ENCODE measurements around the gene KYAT1.

Gene KYAT1

GRCh38 chr9:128908372-128908771 lies 26.6 kb upstream of the KYAT1 start:
- no peak for DNase-seq (ENCODE audit: low read depth, low spot score)

GRCh38 chr9:128906741-128907140 lies 25.0 kb upstream of the KYAT1 start:
- no peak for DNase-seq (ENCODE audit: low read depth, low spot score)

DNA sequence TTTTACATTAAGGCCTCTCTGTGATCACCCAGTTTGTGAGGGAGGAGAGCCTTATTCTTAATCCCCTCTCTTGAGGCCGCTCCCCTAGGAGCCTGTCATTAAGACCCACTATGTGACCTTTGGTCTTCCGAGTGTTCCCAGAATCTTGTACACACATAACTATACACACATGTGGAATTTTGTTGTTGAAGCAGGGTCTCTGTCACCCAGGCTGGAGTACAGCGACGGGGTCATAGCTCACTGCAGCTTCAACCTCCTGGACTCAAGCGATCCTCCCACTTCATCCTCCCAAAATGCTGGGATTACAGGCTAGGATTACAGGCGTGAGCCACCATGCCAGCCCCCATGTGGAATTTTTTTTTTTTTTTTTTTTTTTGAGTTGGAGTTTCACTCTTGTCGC lies 24.2 kb upstream of the KYAT1 start:
- DNase-seq (ENCODE audit: low read depth, low spot score): no peak

DNA sequence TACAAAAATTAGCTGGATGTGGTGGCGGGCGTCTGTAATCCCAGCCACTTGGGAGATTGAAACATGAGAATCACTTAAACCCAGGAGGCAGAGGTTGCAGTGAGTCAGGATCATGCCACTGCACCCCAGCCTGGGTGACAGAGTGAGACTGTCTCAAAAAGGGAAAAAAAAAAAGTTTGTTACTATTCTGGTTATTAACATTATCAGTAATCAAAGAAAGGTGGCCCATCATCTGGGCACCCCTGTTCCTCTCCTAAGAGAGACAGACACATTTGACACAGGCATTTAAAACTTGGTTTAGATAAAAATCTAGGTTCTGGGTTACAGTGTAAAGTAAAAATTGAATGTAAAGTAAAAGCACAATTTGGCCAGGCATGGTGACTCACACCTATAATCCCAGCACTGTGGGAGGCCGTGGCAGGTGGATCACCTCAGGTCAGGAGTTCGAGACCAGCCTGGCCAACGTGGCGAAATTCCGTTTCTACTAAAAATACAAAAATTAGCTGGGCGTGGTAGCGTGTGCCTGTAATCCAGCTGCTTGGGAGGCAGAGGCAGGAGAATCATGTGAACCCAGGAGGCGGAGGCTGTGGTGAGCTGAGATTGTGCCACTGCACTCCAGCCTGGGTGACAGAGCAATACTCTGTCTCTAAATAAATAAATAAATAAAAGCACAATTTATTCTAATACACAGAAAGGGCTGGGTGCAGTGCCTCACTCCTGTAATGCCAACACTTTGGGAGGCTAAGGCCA lies 22.3 kb upstream of the KYAT1 start:
- DNase-seq (ENCODE audit: low read depth, low spot score): no peak

DNA sequence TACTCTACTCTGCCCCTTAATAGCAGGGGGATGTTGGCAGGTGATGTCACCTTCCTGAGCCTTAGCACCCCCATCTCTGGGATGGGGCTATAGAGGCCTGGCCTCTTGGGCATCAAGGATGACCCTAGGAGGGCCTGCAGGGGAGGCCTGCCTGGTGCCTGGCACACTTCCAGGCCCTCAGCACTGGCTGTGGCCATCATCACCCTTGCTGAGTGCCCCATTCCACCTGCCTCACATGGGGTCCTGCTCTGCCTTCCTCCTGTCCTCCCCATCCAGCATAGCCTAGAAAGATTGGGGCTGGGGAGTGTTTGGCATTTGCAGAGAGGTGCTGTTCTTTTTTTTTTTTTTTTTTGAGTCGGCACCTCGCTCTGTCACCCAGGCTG lies 21.3 kb upstream of the KYAT1 start:
- no peak for DNase-seq (ENCODE audit: low read depth, low spot score)

DNA sequence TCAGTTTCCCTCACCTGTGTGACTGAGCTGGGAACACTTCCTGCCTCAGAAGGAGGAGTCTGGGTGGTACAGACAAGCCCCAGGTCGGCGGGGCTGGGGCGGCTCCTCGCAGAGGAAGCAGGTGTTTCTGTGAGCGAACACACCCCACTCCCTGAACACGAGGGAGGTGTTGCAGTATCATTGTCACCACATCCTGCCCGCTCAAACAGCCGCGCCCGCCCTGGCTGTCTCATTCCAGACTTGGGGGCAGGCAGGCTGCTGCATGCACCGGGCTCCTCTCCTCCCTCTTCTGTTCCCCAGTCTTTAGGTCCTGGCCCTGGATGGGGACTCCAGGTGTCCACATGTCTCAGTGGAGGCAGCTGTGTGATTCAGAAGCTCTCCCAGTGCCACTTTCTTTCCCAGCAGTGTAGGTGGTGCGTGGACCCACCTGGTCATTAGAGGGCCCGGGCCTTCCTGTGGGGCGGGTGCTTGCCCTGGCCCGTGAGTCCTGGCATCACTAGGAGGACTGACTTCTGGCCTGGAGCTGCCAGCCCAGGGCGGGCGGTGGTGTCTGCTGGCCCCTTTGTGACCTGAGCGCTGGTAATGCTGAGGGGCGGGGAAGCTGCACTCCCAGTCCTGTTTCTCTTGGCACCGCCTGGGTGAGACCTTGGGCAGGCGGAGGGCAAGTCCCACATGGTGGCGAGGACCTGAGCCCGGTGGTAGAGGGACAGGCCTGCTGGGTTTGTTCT lies 20.8 kb upstream of the KYAT1 start:
- DNase-seq (ENCODE audit: low read depth, low spot score): no peak

DNA sequence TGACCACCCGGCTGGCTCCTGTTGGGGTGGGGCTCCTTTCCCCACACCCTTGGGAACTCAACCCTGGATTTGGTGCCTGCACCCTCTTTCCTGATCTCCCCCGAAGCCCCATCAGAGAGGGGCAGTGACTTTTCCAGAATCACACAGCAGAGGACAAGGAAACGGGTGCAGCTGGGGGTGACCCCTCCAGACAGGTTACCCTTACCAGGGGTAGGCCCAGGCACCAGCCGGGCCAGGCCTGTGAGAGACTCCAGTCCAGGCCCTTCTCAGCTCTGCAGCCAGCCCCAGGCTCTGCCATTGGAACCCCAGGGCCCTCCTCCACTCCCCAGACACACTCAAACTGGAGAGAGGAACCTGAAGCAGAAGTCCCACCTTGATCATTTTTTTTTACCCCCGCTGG lies 20.1 kb upstream of the KYAT1 start:
- no peak for DNase-seq (ENCODE audit: low read depth, low spot score)

DNA sequence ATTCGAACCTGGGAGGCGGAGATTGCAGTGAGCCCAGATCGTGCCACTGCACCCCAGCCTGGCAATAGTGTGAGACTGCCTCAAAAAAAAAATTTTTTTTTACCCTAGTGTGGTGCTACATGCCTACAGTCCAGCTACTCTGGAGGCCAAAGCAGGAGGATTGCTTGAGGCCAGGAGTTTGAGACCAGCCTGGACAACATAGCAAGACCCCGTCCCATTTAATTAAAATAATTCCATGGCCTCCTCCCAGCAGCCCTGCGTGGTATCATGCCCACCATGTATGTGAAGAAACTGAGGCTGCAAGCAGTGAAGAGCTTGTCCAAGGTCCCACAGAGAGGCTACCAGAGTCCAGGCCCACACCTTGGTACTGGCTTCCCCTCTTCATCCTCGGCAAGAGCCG lies 19.6 kb upstream of the KYAT1 start:
- DNase-seq (ENCODE audit: low read depth, low spot score): no peak

DNA sequence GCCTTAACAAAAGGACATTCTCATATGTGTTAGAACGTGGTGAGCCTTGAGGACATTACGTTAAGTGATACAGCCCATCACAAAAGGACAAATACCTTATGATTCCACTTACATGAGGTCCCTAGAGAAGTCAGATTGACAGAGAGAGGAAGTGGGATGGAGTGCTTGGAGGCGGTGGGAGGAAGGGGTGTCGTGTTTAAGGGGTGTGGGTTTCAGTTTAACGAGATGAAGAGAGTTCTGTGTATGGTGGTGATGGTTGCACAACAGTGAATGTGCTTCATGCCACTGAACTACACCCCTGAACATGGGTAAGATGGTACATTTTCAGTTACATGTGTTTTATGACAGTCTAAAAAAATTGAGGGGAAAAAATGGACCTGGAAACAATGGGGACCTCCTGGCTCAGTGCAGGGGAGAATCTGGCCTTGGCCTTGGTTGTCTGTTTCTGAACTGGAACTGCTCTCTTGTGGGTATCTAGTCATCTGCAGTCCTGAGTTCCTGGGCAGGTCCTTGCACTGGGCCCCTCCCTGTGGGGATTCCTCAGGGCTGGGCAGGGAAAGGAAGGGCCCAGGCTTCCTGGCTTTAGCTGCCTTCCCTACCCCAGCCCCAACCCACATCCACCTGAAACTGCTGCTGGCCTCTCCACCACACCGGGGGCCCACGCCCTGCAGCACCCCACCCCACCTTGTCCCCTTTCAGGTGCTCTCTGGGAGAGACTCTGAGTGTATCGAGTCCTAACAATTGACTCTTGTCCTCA lies 18.0 kb upstream of the KYAT1 start:
- DNase-seq (ENCODE audit: low read depth, low spot score): no peak

GRCh38 chr9:128898845-128899565 lies 17.3 kb upstream of the KYAT1 start:
- no peak for DNase-seq (ENCODE audit: low read depth, low spot score)

DNA sequence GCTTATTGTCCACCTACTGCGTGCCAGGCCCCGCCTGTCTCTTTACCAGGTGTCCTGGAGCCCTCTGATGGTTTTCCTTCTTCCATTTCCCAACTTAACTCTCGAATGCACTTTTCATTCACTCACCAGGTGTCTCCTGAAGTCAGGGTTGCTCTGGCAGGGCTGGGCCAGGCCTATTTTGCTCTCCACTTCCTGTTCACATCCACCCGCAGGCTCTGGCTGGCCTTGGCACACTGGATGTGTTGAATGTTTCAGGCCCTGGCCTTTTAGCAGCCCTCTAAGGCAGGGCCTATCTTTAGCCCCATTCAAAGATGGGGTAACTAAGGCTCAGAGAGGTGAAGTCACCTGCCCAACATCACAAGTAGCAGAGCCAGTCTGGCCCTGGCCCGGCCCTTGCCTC lies 16.6 kb upstream of the KYAT1 start:
- no peak for DNase-seq (ENCODE audit: low read depth, low spot score)

GRCh38 chr9:128895556-128895955 lies 13.8 kb upstream of the KYAT1 start:
- no peak for DNase-seq (ENCODE audit: low read depth, low spot score)

DNA sequence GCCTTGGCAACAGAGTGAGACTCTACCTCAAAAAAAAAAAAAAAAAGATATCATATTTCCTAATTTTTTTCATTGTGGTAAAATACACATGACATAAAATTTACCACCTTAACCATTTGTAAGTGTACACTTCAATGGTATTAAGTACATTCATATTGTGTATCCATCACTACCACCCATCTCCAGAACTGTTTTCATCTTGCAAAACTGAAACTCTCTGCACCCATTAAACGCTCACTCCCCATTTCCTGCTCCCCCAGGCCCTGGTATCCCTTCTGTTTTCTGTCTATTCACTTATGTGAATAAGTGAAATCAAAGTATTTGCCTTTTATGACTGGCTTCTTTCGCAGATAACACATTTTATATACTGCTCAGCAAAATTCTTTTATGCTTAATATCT lies 13.0 kb upstream of the KYAT1 start:
- no peak for DNase-seq (ENCODE audit: low read depth, low spot score)

DNA sequence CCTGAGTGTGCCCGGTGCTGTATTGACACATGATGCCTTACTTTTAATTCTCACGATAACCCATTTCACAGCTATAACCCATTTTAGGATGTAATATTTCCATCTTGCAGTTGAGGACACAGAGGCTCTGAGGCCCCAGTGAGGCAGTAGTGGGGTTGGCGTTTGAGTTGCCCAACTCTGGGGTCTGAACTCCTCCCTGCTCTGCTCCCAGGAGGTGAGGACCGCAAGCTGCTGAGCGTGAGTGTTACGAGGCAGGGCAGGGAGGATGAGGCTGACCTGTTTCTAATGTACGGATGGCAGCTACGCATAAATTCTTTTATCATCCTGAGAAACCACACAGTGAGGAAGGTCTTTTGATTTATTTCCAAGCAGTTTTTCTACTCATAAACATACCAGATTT lies 11.6 kb upstream of the KYAT1 start:
- no peak for DNase-seq (ENCODE audit: low read depth, low spot score)

GRCh38 chr9:128892221-128892921 lies 10.6 kb upstream of the KYAT1 start:
- no peak for DNase-seq (ENCODE audit: low read depth, low spot score)

DNA sequence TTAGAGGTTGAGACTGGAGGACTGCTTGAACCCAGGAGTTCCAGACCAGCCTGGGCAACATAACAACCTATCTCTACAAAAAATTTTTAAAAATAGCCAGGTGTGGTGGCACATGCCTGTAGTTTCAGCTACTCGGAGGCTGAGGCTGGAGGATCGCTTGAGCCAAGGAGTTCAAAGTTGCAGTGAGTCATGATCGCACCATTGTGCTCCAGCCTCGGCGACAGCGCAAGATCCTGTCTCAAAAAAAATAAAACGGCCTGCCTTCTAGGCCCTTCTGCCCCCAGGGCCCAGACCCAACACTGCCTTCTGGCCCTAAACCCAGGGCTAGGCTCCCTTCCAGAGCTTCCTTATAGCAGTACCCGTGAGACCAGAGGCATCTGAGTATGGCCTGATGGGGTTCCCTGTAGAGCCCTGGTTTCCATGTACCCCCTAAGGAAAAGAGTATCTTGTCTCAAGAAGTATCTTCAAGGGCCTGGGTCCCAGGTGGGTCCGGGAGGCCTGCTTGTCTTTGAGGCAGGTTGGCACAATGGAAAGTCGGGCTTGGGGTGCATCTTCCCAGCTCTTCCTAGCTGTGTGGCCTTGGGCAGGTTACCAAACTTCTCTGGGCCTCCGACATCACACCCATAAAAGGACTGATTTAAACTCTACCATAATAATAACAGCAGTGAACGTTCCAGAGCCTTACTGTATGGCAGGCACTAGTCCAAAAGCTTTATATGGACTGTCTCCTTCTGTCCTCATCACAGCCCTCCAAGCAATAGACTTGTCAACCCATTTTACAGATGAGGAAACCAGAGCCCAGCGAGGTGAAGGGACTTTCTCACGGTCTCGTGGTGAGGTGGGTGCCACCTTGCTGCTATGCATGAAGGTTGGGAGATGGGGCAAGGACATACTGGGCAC lies 9.8 kb upstream of the KYAT1 start:
- no peak for DNase-seq (ENCODE audit: low read depth, low spot score)

GRCh38 chr9:128887914-128888350 lies 6.2 kb upstream of the KYAT1 start:
- no peak for DNase-seq (ENCODE audit: low read depth, low spot score)

DNA sequence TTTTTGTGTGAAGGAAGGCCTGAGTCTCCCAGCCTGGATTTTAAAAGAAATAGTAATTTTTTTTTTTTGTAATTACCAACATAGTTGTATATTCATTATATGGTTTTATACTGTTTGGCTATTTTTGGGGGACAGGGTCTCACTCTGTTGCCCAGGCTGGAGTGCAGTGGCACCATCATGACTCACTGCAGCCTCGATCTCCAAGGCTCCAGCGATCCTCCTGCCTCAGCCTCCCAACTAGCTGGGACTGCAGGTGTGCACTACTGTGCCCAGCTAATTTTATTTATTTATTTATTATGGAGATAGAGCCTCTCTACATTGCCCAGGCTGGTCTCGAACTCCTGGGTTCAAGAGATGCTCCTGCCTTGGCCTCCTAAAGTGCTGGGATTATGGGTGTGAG lies 5.3 kb upstream of the KYAT1 start:
- no peak for DNase-seq (ENCODE audit: low read depth, low spot score)

- no peak for DNase-seq (ENCODE audit: low read depth, low spot score)
Observed at GRCh38 chr9:128886211-128886891, 4.6 kb upstream of the KYAT1 start.

GRCh38 chr9:128885798-128886197 lies 4.0 kb upstream of the KYAT1 start:
- no peak for DNase-seq (ENCODE audit: low read depth, low spot score)
